Karpas-422 (cell line): ENCODE measurements around the gene SSX5. TPM values are rescaled to one million over a fixed set of nuclear protein-coding genes. Genes with fewer than 3 reads are reported as not detected.
"Not testable (repeated sequence)": the region's sequence is repeated elsewhere in the genome, so short reads cannot be mapped to it uniquely, and the experiment has no call there.

Source experiments
- DNase-seq: peaks from one replicate; pipeline ENCODE4 v3.0.0-alpha.2; 2015
- H2AFZ ChIP-seq: fragments of 200-600 bp; sonication (generic); 2 replicates; pipeline ENCODE4 v1.6.1; 2014; ENCODE audit warnings: antibody characterized with exemption, low read length, mixed read lengths
- H3K27ac ChIP-seq: fragments of 200-600 bp; sonication (generic); 2 replicates; pipeline ENCODE4 v1.5.1; 2014; ENCODE audit warnings: mild to moderate bottlenecking, low read length, moderate library complexity
- H3K27me3 ChIP-seq: fragments of 200-600 bp; sonication (generic); 2 replicates; pipeline ENCODE4 v1.6.1; 2014; ENCODE audit warnings: low read length, mixed read lengths
- H3K36me3 ChIP-seq: fragments of 200-600 bp; sonication (generic); 2 replicates; pipeline ENCODE4 v1.6.1; 2014; ENCODE audit warnings: low read length, mixed read lengths; ENCODE audit not compliant: insufficient read depth
- H3K4me1 ChIP-seq: fragments of 200-600 bp; sonication (generic); 2 replicates; pipeline ENCODE4 v1.6.1; 2014; ENCODE audit warnings: mild to moderate bottlenecking, low read length, mixed read lengths
- H3K4me2 ChIP-seq: fragments of 200-600 bp; sonication (generic); 2 replicates; pipeline ENCODE4 v1.6.1; 2014; ENCODE audit warnings: low read length, low read depth, mild to moderate bottlenecking; ENCODE audit not compliant: poor library complexity, severe bottlenecking
- H3K4me3 ChIP-seq: fragments of 200-600 bp; sonication (generic); 2 replicates; pipeline ENCODE4 v1.5.1; 2014; ENCODE audit warnings: mild to moderate bottlenecking, antibody characterized with exemption, low read length, mixed read lengths
- H3K79me2 ChIP-seq: fragments of 200-600 bp; sonication (generic); 2 replicates; pipeline ENCODE4 v1.6.1; 2014; ENCODE audit warnings: mild to moderate bottlenecking, low read length, mixed read lengths
- H3K9ac ChIP-seq: fragments of 200-600 bp; sonication (generic); 2 replicates; pipeline ENCODE4 v1.6.0; 2014; ENCODE audit warnings: low read length
- H3K9me2 ChIP-seq: fragments of 200-600 bp; sonication (generic), shearing (Covaris generic); replicated peaks from 2 replicates; pipeline ENCODE4 v1.6.0; 2014; ENCODE audit warnings: mild to moderate bottlenecking, low read length, moderate library complexity; ENCODE audit not compliant: insufficient read depth
- H3K9me3 ChIP-seq: fragments of 300-700, 200-600 bp; sonication (generic); 2 replicates; pipeline ENCODE4 v1.6.1; 2014; ENCODE audit warnings: low read length, mixed read lengths
- H4K20me1 ChIP-seq: fragments of 200-600 bp; sonication (generic); 2 replicates; pipeline ENCODE4 v1.6.1; 2014; ENCODE audit warnings: mild to moderate bottlenecking, antibody characterized with exemption, low read length, low read depth; ENCODE audit not compliant: insufficient read depth
- small RNA-seq: library from RNA; depleted of rRNA; stranded (forward); fragments of <200 nt; gene quantifications from one replicate; pipeline ENCODE3, GENCODE V24; 2014
- total RNA-seq: library from RNA; depleted of rRNA; stranded (reverse); fragments of >200 nt; shearing (Covaris generic); gene quantifications from 2 replicates; pipeline ENCODE4 v1.2.3, GENCODE V29; 2014; ENCODE audit warnings: low replicate concordance; rRNA removed

SSX5 gene
- total RNA-seq, 1 experiment from 2014 or later = not detected

DNA sequence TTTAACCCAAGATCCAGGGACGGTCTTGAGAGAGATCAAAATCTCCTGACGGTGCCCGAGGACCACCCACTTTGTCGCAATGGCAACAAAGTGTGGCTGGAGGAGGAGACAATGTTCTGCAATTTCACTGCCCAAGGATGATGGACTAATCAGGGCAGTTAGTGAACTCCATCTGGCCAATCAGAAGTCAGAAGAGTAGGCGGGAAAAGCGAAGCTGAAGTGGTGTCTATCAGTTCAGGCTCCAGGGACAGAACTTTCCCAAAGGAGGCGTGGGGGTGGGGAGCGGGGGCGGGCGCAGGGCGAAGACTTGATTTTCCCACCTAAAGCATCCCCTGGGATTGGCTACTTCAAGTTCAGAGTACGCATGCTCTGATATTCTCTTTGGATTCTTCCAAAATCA, 40.6 kb downstream of the SSX5 start:
- no peak overlapping the region for H2AFZ ChIP-seq
- H3K27ac ChIP-seq = no peak overlapping the region
- no peak for DNase-seq

DNA sequence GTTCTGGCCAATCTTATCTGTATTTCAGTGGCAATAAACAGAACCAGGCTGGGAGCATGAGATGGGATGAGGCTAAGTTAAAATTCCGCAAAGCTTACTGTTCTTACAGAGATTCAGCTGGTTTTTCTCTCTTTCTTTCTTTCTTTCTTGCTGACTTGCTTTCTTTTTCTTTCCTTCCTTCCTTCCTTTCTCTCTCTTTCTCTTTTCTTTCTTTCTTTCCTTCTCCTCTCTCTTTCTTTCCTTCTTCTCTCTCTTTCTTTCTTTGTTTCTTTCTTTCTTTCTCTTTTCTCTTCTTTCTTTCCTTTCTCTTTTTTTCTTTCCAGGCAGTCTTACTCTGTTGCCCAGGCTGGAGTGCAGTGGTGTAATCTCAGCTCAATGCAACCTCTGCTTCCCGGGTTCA, 41.8 kb downstream of the SSX5 start:
- Histone ChIP-seq H3K9me2 (no peaks in the 10 kb centered on the region), H3K4me2 (no peak overlapping the region), H3K79me2 (no peaks in the 10 kb centered on the region), H3K9me3 (no peaks in the 10 kb centered on the region), H3K27me3 (no peaks in the 10 kb centered on the region), H3K4me3 (no peak overlapping the region), H2AFZ (no peak overlapping the region), H3K9ac (no peak overlapping the region), H4K20me1 (no peaks in the 10 kb centered on the region), H3K4me1 (no peaks in the 10 kb centered on the region), H3K36me3 (no peaks in the 10 kb centered on the region), H3K27ac (no peak overlapping the region)
- no peak for DNase-seq

More for the DNA sequence above, 40.6 kb downstream of the SSX5 start:
- Histone ChIP-seq H3K27me3 (no peaks in the 10 kb centered on the region), H3K36me3 (no peaks in the 10 kb centered on the region), H3K4me2 (no peak overlapping the region), H3K4me3 (no peak overlapping the region), H3K79me2 (no peaks in the 10 kb centered on the region), H3K9ac (no peak overlapping the region), H3K9me3 (no peaks in the 10 kb centered on the region), H3K9me2 (no peaks in the 10 kb centered on the region), H3K4me1 (no peaks in the 10 kb centered on the region), H4K20me1 (no peaks in the 10 kb centered on the region)

DNA sequence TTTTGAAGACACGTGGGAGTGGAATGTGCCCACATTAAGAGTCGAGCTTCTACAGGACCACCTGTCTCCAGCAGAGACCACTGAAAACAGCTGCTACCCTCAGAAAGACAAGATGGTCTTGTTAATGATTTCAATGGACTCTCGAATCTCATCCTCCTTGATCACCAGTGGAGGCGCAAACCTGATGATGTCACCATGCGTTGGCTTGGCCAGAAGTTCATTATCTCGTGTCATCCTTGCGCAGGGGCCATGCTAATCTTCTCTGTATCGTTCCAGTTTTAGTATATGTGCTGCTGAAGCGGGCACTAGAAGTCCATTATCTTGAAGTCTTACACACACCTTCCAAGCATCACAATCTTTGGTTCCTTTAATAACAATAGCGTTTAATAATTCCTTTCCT, 42.8 kb downstream of the SSX5 start:
- no peak overlapping the region for H2AFZ ChIP-seq
- H3K27me3 ChIP-seq = no peaks in the 10 kb centered on the region
- H3K79me2 ChIP-seq = no peaks in the 10 kb centered on the region
- no peak overlapping the region for H3K9ac ChIP-seq
- DNase-seq = no peak
- no peak overlapping the region for H3K4me3 ChIP-seq
- H3K27ac ChIP-seq = no peak overlapping the region
- no peaks in the 10 kb centered on the region for H3K9me3 ChIP-seq
- no peaks in the 10 kb centered on the region for H3K36me3 ChIP-seq
- no peaks in the 10 kb centered on the region for H3K4me1 ChIP-seq
- no peaks in the 10 kb centered on the region for H4K20me1 ChIP-seq
- no peaks in the 10 kb centered on the region for H3K9me2 ChIP-seq
- H3K4me2 ChIP-seq = no peak overlapping the region

DNA sequence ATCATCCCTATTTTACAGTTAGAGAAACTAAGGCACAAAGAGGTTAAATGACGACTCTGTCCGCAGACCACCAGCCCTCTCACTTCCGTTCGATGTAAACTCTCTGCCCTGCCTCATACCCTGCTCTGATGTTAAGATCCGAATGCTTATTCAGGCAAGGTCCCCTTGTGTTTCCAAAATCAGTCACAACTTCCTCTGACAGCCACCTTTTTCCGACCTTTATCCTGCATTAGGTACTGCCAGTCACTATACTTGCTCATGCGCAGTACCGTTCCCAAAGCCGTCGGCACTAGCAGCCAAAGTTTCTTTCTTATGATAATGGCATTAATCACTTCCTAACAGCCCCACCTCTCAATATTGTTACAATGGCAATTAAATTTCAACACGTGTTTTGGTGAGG, 53.9 kb downstream of the SSX5 start:
- not testable (repeated sequence) for H2AFZ ChIP-seq, DNase-seq

DNA sequence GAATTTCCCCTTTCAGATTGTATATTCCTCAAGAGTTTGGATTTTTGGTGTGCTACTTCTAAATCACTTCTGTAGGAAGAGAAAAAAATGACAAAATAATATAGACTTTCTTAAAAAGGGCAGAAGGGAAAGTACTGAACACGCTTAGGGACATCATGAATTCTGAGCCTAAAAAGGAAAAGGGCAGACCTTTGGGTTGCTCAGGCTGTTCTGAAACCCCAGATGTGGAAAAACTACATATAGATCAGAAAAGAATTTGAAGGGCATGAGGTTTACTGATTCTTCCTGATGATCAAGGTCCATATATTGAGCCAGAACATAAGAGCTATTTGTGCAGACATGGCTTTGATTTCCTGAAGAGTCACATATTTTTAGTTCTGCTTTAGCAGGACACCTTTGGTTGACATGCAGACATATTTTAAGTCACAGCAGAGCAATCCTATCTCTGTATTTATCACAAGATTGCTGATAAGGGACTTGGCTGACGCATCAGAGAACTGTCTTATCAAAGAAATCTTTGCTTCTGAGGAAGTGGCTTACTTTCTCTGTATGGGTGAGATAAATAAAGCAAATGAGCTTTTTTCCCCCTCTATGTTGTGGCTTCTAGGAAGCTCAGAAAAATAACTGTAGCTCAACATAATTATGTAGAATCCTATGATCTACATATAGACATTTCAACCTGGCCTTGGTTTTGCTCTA, 54.6 kb downstream of the SSX5 start:
- H3K4me2 ChIP-seq, DNase-seq, H3K9me3 ChIP-seq, H3K4me3 ChIP-seq, H3K27me3 ChIP-seq, H3K4me1 ChIP-seq, H3K27ac ChIP-seq, H3K9ac ChIP-seq, H3K79me2 ChIP-seq, H3K36me3 ChIP-seq, H3K9me2 ChIP-seq, H2AFZ ChIP-seq, H4K20me1 ChIP-seq: not testable (repeated sequence)

More for the DNA sequence above, 53.9 kb downstream of the SSX5 start:
- not testable (repeated sequence) for H4K20me1 ChIP-seq, H3K4me3 ChIP-seq, H3K9me2 ChIP-seq, H3K36me3 ChIP-seq, H3K4me2 ChIP-seq, H3K79me2 ChIP-seq, H3K9me3 ChIP-seq, H3K9ac ChIP-seq, H3K27ac ChIP-seq, H3K4me1 ChIP-seq, H3K27me3 ChIP-seq

DNA sequence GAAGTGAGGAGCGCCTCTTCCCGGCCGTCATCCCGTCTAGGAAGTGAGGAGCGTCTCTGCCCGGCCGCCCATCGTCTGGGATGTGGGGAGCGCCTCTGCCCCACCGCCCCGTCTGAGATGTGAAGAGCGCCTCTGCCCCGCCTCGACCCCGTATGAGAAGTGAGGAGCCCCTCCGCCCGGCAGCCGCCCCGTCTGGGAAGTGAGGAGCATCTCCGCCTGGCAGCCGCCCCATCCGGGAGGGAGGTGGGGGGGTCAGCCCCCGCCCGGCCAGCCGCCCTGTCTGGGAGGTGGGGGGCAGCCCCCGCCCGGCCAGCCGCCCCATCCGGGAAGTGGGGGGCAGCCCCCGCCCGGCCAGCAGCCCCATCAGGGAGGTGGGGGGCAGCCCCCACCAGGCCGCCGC, 57.5 kb downstream of the SSX5 start:
- H4K20me1 ChIP-seq, H2AFZ ChIP-seq, H3K9ac ChIP-seq, H3K9me2 ChIP-seq, H3K4me3 ChIP-seq, H3K79me2 ChIP-seq, H3K4me1 ChIP-seq, H3K36me3 ChIP-seq, H3K27me3 ChIP-seq, DNase-seq, H3K9me3 ChIP-seq, H3K27ac ChIP-seq, H3K4me2 ChIP-seq: not testable (repeated sequence)

Small RNAs within 50 kb of the gene (small RNA-seq; reads per million reads assigned to genes)
- not detected for gene AC245047.3
- not detected for gene AC245047.7
- gene RNA5SP503 = not detected
- 0.16 reads per million for gene RNU6-707P

Other genes starting within 250 kb of the SSX5 start
- 4.8 and 6.4 TPM in 2 replicates for gene ZNF182, start 192.8 kb downstream of the SSX5 start, total RNA-seq
- not detected in 2 replicates for gene SPACA5, start 189.8 kb downstream of the SSX5 start, total RNA-seq
- gene ZNF630, start 125.2 kb downstream of the SSX5 start, total RNA-seq = 3.7 and 3.9 TPM in 2 replicates
- not detected in 2 replicates for gene SPACA5B, start 66.2 kb downstream of the SSX5 start, total RNA-seq
- gene SSX1, start 58.6 kb upstream of the SSX5 start, total RNA-seq = not detected in 2 replicates
- not detected in 2 replicates for gene SSX3, start 159.9 kb upstream of the SSX5 start, total RNA-seq
- not detected in 2 replicates for gene SSX4, start 186.7 kb upstream of the SSX5 start, total RNA-seq
- gene SSX4B, start 215.2 kb upstream of the SSX5 start, total RNA-seq = not detected in 2 replicates